ENCODE data around the gene PDGFB.

GRCh38 chr22:39212721-39213376, 31.9 kb downstream of the PDGFB start:
- TF ChIP-seq POLR2AphosphoS5 (IDR thresholded peaks at IDR 0.05; ENCODE audit: borderline replicate concordance, low read depth, low read length) = no peak
- no peak for TF ChIP-seq EZH2 (IDR thresholded peaks at IDR 0.05)
- no peak for TF ChIP-seq FOXP2 (optimal IDR thresholded peaks at IDR 0.05; ENCODE audit: control extremely low read depth, extremely low read length, insufficient read depth)

All from SK-N-MC (cell line).